ENCODE results near the gene RGPD8. TPM values are rescaled to one million over a fixed set of nuclear protein-coding genes. Genes with fewer than 3 reads are reported as not detected.

Gene RGPD8
- total and polyA plus RNA-seq, 2 donors (not counting 1 experiment from before 2014, with no cell fraction given), result 3.3 to 13.4 TPM

DNA sequence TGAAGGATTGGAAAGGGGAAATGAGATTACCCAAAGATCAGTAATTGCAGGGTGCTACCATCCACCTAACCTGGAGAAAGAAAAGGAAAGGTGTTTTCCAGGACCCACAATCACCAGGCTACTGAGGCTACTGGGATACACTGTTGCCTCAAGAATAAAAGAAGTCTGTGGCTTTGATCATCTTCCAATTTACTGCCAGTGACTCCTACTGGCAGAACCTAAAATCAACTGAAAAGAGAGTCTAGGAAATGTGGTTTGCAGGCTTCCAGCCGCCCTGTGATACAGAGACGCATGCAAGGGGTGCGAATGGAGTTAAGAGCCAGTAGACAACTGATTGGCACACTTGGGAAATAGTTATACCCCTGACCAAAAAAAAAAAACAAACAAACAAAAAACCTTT is 31.9 kb upstream of the RGPD8 start:
- Histone ChIP-seq H3K4me3 (replicated peaks in 1 of 4; ENCODE audit: control extremely low read depth in 1 of 4, insufficient read depth in 1 of 4, low read depth in 3 of 4, low read length in 4 of 4) (no peak overlapping the region), H3K4me2 (ENCODE audit: extremely low read depth, insufficient read depth, low read length) (no peak overlapping the region), H4K20me1 (ENCODE audit: control insufficient read depth, extremely low read depth, insufficient read depth, low read length) (no peaks in the 10 kb centered on the region), H3K79me2 (ENCODE audit: control insufficient read depth, insufficient read depth, low read length) (no peaks in the 10 kb centered on the region), H3K4me1 (ENCODE audit: control insufficient read depth, extremely low read depth, insufficient read depth, low read length) (no peaks in the 10 kb centered on the region), H3K36me3 (ENCODE audit: control insufficient read depth, insufficient read depth, low read length) (no peaks in the 10 kb centered on the region), H2AFZ (ENCODE audit: low read length) (no peak overlapping the region), H3K9ac (ENCODE audit: insufficient read depth, low read length) (no peak overlapping the region), H3K27me3 (ENCODE audit: control insufficient read depth, insufficient read depth, low read length) (peaks cover 4% of the 10 kb centered on the region), H3K9me3 (ENCODE audit: control insufficient read depth, insufficient read depth, low read depth, low read length) (no peaks in the 10 kb centered on the region), H3K27ac (ENCODE audit: insufficient read depth, low read length) (no peak overlapping the region)
- TF ChIP-seq, protein P1, sequence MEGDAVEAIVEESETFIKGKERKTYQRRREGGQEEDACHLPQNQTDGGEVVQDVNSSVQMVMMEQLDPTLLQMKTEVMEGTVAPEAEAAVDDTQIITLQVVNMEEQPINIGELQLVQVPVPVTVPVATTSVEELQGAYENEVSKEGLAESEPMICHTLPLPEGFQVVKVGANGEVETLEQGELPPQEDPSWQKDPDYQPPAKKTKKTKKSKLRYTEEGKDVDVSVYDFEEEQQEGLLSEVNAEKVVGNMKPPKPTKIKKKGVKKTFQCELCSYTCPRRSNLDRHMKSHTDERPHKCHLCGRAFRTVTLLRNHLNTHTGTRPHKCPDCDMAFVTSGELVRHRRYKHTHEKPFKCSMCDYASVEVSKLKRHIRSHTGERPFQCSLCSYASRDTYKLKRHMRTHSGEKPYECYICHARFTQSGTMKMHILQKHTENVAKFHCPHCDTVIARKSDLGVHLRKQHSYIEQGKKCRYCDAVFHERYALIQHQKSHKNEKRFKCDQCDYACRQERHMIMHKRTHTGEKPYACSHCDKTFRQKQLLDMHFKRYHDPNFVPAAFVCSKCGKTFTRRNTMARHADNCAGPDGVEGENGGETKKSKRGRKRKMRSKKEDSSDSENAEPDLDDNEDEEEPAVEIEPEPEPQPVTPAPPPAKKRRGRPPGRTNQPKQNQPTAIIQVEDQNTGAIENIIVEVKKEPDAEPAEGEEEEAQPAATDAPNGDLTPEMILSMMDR (conservative IDR thresholded peaks at IDR 0.05 in 1 of 2, IDR thresholded peaks at IDR 0.05 in 1 of 2; ENCODE audit: low read depth in 1 of 2, low read length in 2 of 2), result peak; percentile 35 to 42
- TF ChIP-seq EZH2 (IDR thresholded peaks at IDR 0.05; ENCODE audit: low read length, missing control alignments), result no peak
- peak; percentile 18 to 23 for DNase-seq (ENCODE audit: low read depth in 2 of 2)

DNA sequence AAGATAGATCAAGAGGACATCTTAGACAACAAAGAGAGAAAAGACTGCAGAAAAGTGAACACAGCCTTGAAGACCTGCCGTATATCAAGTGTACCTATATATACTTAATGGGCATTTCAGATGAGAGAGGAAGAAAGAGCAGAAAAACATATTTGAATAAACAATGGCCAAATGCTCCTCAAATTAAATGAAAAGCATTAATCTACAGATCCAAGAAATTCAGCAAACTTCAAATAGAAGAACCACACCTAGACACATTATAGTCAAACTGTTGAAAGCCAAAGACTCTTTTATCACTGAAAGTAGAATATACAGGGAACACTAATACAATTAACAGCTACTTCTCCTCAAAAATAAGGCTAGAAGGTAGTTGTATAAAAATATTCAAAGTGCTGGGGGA is 29.8 kb upstream of the RGPD8 start:
- Histone ChIP-seq H3K4me3 (replicated peaks in 1 of 4; ENCODE audit: control extremely low read depth in 1 of 4, insufficient read depth in 1 of 4, low read depth in 3 of 4, low read length in 4 of 4) (no peak overlapping the region), H3K4me2 (ENCODE audit: extremely low read depth, insufficient read depth, low read length) (no peak overlapping the region), H3K4me1 (ENCODE audit: control insufficient read depth, extremely low read depth, insufficient read depth, low read length) (no peaks in the 10 kb centered on the region), H3K9me3 (ENCODE audit: control insufficient read depth, insufficient read depth, low read depth, low read length) (no peaks in the 10 kb centered on the region), H3K27me3 (ENCODE audit: control insufficient read depth, insufficient read depth, low read length) (peaks cover 6% of the 10 kb centered on the region), H3K9ac (ENCODE audit: insufficient read depth, low read length) (no peak overlapping the region), H3K36me3 (ENCODE audit: control insufficient read depth, insufficient read depth, low read length) (no peaks in the 10 kb centered on the region), H2AFZ (ENCODE audit: low read length) (no peak overlapping the region), H3K27ac (ENCODE audit: insufficient read depth, low read length) (no peak overlapping the region), H4K20me1 (ENCODE audit: control insufficient read depth, extremely low read depth, insufficient read depth, low read length) (no peaks in the 10 kb centered on the region), H3K79me2 (ENCODE audit: control insufficient read depth, insufficient read depth, low read length) (no peaks in the 10 kb centered on the region)
- TF ChIP-seq, protein P1 (conservative IDR thresholded peaks at IDR 0.05 in 1 of 2, IDR thresholded peaks at IDR 0.05 in 1 of 2; ENCODE audit: low read depth in 1 of 2, low read length in 2 of 2), result no peak
- TF ChIP-seq EZH2 (IDR thresholded peaks at IDR 0.05; ENCODE audit: low read length, missing control alignments), result no peak
- DNase-seq (ENCODE audit: low read depth in 2 of 2), result no peak

DNA sequence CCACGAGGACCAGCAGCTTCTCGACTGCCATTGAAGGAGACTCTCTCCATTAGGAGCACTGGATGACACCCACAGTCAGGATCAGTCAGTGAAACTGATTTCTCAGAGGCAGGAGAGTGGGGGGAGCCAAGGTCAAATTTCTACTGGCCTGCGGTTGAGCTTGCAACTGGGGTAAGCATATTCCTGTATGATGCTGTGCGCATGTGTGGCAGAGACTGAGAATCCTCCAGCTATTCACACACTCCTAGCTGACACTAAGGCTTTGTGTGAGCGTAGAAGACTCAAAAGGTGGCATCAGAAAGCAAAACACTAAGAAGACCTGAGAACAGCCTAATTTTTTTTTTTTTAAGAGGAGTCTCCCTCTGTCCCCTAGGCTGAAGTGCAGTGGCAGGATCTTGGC is 28.7 kb upstream of the RGPD8 start:
- peaks cover 8% of the 10 kb centered on the region for H3K27me3 ChIP-seq (ENCODE audit: control insufficient read depth, insufficient read depth, low read length)
- no peaks in the 10 kb centered on the region for H4K20me1 ChIP-seq (ENCODE audit: control insufficient read depth, extremely low read depth, insufficient read depth, low read length)
- no peak overlapping the region for H2AFZ ChIP-seq (ENCODE audit: low read length)
- no peak overlapping the region for H3K9ac ChIP-seq (ENCODE audit: insufficient read depth, low read length)
- no peaks in the 10 kb centered on the region for H3K9me3 ChIP-seq (ENCODE audit: control insufficient read depth, insufficient read depth, low read depth, low read length)
- no peak overlapping the region for H3K4me2 ChIP-seq (ENCODE audit: extremely low read depth, insufficient read depth, low read length)
- TF ChIP-seq, protein P1 (conservative IDR thresholded peaks at IDR 0.05 in 1 of 2, IDR thresholded peaks at IDR 0.05 in 1 of 2; ENCODE audit: low read depth in 1 of 2, low read length in 2 of 2), result no peak
- no peak for TF ChIP-seq EZH2 (IDR thresholded peaks at IDR 0.05; ENCODE audit: low read length, missing control alignments)
- H3K27ac ChIP-seq (ENCODE audit: insufficient read depth, low read length), result no peak overlapping the region
- H3K79me2 ChIP-seq (ENCODE audit: control insufficient read depth, insufficient read depth, low read length), result no peaks in the 10 kb centered on the region
- DNase-seq (ENCODE audit: low read depth in 2 of 2), result no peak
- H3K4me1 ChIP-seq (ENCODE audit: control insufficient read depth, extremely low read depth, insufficient read depth, low read length), result no peaks in the 10 kb centered on the region
- no peak overlapping the region for H3K4me3 ChIP-seq (replicated peaks in 1 of 4; ENCODE audit: control extremely low read depth in 1 of 4, insufficient read depth in 1 of 4, low read depth in 3 of 4, low read length in 4 of 4)
- H3K36me3 ChIP-seq (ENCODE audit: control insufficient read depth, insufficient read depth, low read length), result no peaks in the 10 kb centered on the region
